ENCODE measurements around the gene ALKBH4. TPM values are rescaled to one million over a fixed set of nuclear protein-coding genes. Genes with fewer than 3 reads are reported as not detected.

Gene ALKBH4
- total and polyA plus RNA-seq, 10 of the 15 experiments (the other 5 are each of a cell fraction or from before 2014, with no cell fraction given), result 4.1 to 16.9 (median 11.3) TPM

Small RNAs within 50 kb of the gene (microRNA-seq; reads per million reads assigned to microRNA genes)
- gene MIR4467 (1.7 reads per million), gene MIR5090 (2.8 reads per million, percentile 13 among the genes with 10 or more reads in this experiment)

Other genes with a start within 250 kb of the ALKBH4 start
Only the 7 nearest of the 14 such genes appear.
- gene PRKRIP1, start 68.5 kb downstream of the ALKBH4 start, total RNA-seq (2014; rRNA removed), result 26.4 and 27.8 TPM in 2 replicates
- gene PRKRIP1, start 68.5 kb downstream of the ALKBH4 start, total RNA-seq (2014; rRNA removed; fragmentation: Illumina TruSeq; extraction: Trizol), result 21.0 and 21.2 TPM in 2 replicates
- 25.1 and 32.4 TPM in 2 replicates for gene PRKRIP1, start 68.5 kb downstream of the ALKBH4 start, total RNA-seq (2021)
- gene PRKRIP1, start 68.5 kb downstream of the ALKBH4 start, polyA plus RNA-seq (2011; rRNA removed), result 21.3 and 23.3 TPM in 2 replicates
- gene PRKRIP1, start 68.5 kb downstream of the ALKBH4 start, polyA plus RNA-seq (2014; fragmentation: Illumina TruSeq; extraction: Trizol), result 12.7 and 17.7 TPM in 2 replicates
- gene PRKRIP1, start 68.5 kb downstream of the ALKBH4 start, polyA plus RNA-seq (2014; fragmentation: Nextera tagmentation; extraction: Ambion mirVana), result 10 to 100 TPM; 17.0 to 18.3 TPM
- 38.3 and 43.9 TPM in 2 replicates for gene PRKRIP1, start 68.5 kb downstream of the ALKBH4 start, polyA plus RNA-seq (2014; rRNA removed)
- 10 to 100 TPM; 31.6 to 38.4 TPM for gene PRKRIP1, start 68.5 kb downstream of the ALKBH4 start, polyA plus RNA-seq (2016; fragmentation: Nextera tagmentation; extraction: Ambion mirVana)
- gene ORAI2, start 31.3 kb downstream of the ALKBH4 start, total RNA-seq (2014; rRNA removed), result 47.4 and 57.8 TPM in 2 replicates
- gene ORAI2, start 31.3 kb downstream of the ALKBH4 start, total RNA-seq (2014; rRNA removed; fragmentation: Illumina TruSeq; extraction: Trizol), result 18.8 and 19.7 TPM in 2 replicates
- gene ORAI2, start 31.3 kb downstream of the ALKBH4 start, total RNA-seq (2021), result 76.0 and 76.2 TPM in 2 replicates
- gene ORAI2, start 31.3 kb downstream of the ALKBH4 start, polyA plus RNA-seq (2011; rRNA removed), result 19.8 and 35.9 TPM in 2 replicates
- gene ORAI2, start 31.3 kb downstream of the ALKBH4 start, polyA plus RNA-seq (2014; fragmentation: Illumina TruSeq; extraction: Trizol), result 6.7 and 18.0 TPM in 2 replicates
- gene ORAI2, start 31.3 kb downstream of the ALKBH4 start, polyA plus RNA-seq (2014; fragmentation: Nextera tagmentation; extraction: Ambion mirVana), result 1 to 10 TPM; 5.8 to 8.0 TPM
- gene ORAI2, start 31.3 kb downstream of the ALKBH4 start, polyA plus RNA-seq (2014; rRNA removed), result 72.6 and 75.6 TPM in 2 replicates
- 100 to 1,000 TPM in 1 of 2 experiments, 10 to 100 TPM in 1; 85.0 to 111 TPM for gene ORAI2, start 31.3 kb downstream of the ALKBH4 start, polyA plus RNA-seq (2016; fragmentation: Nextera tagmentation; extraction: Ambion mirVana)
- gene LRWD1, start 121 bp upstream of the ALKBH4 start, total RNA-seq (2014; rRNA removed), result 22.1 and 26.3 TPM in 2 replicates
- 21.5 and 26.0 TPM in 2 replicates for gene LRWD1, start 121 bp upstream of the ALKBH4 start, total RNA-seq (2014; rRNA removed; fragmentation: Illumina TruSeq; extraction: Trizol)
- gene LRWD1, start 121 bp upstream of the ALKBH4 start, total RNA-seq (2021), result 52.3 and 53.3 TPM in 2 replicates
- 10.3 and 22.4 TPM in 2 replicates for gene LRWD1, start 121 bp upstream of the ALKBH4 start, polyA plus RNA-seq (2011; rRNA removed)
- 6.1 and 18.2 TPM in 2 replicates for gene LRWD1, start 121 bp upstream of the ALKBH4 start, polyA plus RNA-seq (2014; fragmentation: Illumina TruSeq; extraction: Trizol)
- gene LRWD1, start 121 bp upstream of the ALKBH4 start, polyA plus RNA-seq (2014; fragmentation: Nextera tagmentation; extraction: Ambion mirVana), result 1 to 10 TPM in 1 of 2 experiments, under 1 TPM in 1; 0.40 to 2.0 TPM
- 64.4 and 72.4 TPM in 2 replicates for gene LRWD1, start 121 bp upstream of the ALKBH4 start, polyA plus RNA-seq (2014; rRNA removed)
- 10 to 100 TPM; 54.8 to 57.1 TPM for gene LRWD1, start 121 bp upstream of the ALKBH4 start, polyA plus RNA-seq (2016; fragmentation: Nextera tagmentation; extraction: Ambion mirVana)
- 66.3 and 73.5 TPM in 2 replicates for gene POLR2J, start 14.1 kb upstream of the ALKBH4 start, total RNA-seq (2014; rRNA removed)
- gene POLR2J, start 14.1 kb upstream of the ALKBH4 start, total RNA-seq (2014; rRNA removed; fragmentation: Illumina TruSeq; extraction: Trizol), result 73.8 and 78.0 TPM in 2 replicates
- 47.8 and 49.2 TPM in 2 replicates for gene POLR2J, start 14.1 kb upstream of the ALKBH4 start, total RNA-seq (2021)
- 39.8 and 76.8 TPM in 2 replicates for gene POLR2J, start 14.1 kb upstream of the ALKBH4 start, polyA plus RNA-seq (2011; rRNA removed)
- gene POLR2J, start 14.1 kb upstream of the ALKBH4 start, polyA plus RNA-seq (2014; fragmentation: Illumina TruSeq; extraction: Trizol), result 83.8 and 119 TPM in 2 replicates
- gene POLR2J, start 14.1 kb upstream of the ALKBH4 start, polyA plus RNA-seq (2014; fragmentation: Nextera tagmentation; extraction: Ambion mirVana), result 10 to 100 TPM; 16.4 to 43.4 TPM
- 99.6 and 105 TPM in 2 replicates for gene POLR2J, start 14.1 kb upstream of the ALKBH4 start, polyA plus RNA-seq (2014; rRNA removed)
- gene POLR2J, start 14.1 kb upstream of the ALKBH4 start, polyA plus RNA-seq (2016; fragmentation: Nextera tagmentation; extraction: Ambion mirVana), result 100 to 1,000 TPM; 110 to 116 TPM
- 8.1 and 12.1 TPM in 2 replicates for gene RASA4B, start 52.9 kb upstream of the ALKBH4 start, total RNA-seq (2014; rRNA removed)
- gene RASA4B, start 52.9 kb upstream of the ALKBH4 start, total RNA-seq (2014; rRNA removed; fragmentation: Illumina TruSeq; extraction: Trizol), result 5.4 and 5.8 TPM in 2 replicates
- 12.7 and 14.8 TPM in 2 replicates for gene RASA4B, start 52.9 kb upstream of the ALKBH4 start, total RNA-seq (2021)
- gene RASA4B, start 52.9 kb upstream of the ALKBH4 start, polyA plus RNA-seq (2011; rRNA removed), result 2.7 and 5.2 TPM in 2 replicates
- 0.73 and 6.2 TPM in 2 replicates for gene RASA4B, start 52.9 kb upstream of the ALKBH4 start, polyA plus RNA-seq (2014; fragmentation: Illumina TruSeq; extraction: Trizol)
- gene RASA4B, start 52.9 kb upstream of the ALKBH4 start, polyA plus RNA-seq (2014; fragmentation: Nextera tagmentation; extraction: Ambion mirVana), result under 1 TPM; 0.10 to 0.31 TPM
- gene RASA4B, start 52.9 kb upstream of the ALKBH4 start, polyA plus RNA-seq (2014; rRNA removed), result 16.4 and 18.8 TPM in 2 replicates
- 1 to 10 TPM; 6.5 TPM for gene RASA4B, start 52.9 kb upstream of the ALKBH4 start, polyA plus RNA-seq (2016; fragmentation: Nextera tagmentation; extraction: Ambion mirVana)
- 6.2 and 9.9 TPM in 2 replicates for gene UPK3BL2, start 78.8 kb upstream of the ALKBH4 start, total RNA-seq (2014; rRNA removed)
- gene UPK3BL2, start 78.8 kb upstream of the ALKBH4 start, total RNA-seq (2014; rRNA removed; fragmentation: Illumina TruSeq; extraction: Trizol), result 7.1 and 8.2 TPM in 2 replicates
- 11.8 and 16.2 TPM in 2 replicates for gene UPK3BL2, start 78.8 kb upstream of the ALKBH4 start, total RNA-seq (2021)
- 3.3 and 7.6 TPM in 2 replicates for gene UPK3BL2, start 78.8 kb upstream of the ALKBH4 start, polyA plus RNA-seq (2011; rRNA removed)
- gene UPK3BL2, start 78.8 kb upstream of the ALKBH4 start, polyA plus RNA-seq (2014; fragmentation: Illumina TruSeq; extraction: Trizol), result 0.51 and 6.1 TPM in 2 replicates
- under 1 TPM in 1 of 2 experiments, not detected in 1; 0.18 TPM for gene UPK3BL2, start 78.8 kb upstream of the ALKBH4 start, polyA plus RNA-seq (2014; fragmentation: Nextera tagmentation; extraction: Ambion mirVana)
- 25.7 and 30.1 TPM in 2 replicates for gene UPK3BL2, start 78.8 kb upstream of the ALKBH4 start, polyA plus RNA-seq (2014; rRNA removed)
- gene UPK3BL2, start 78.8 kb upstream of the ALKBH4 start, polyA plus RNA-seq (2016; fragmentation: Nextera tagmentation; extraction: Ambion mirVana), result 10 to 100 TPM; 10.4 to 10.7 TPM
- gene SPDYE2, start 86.4 kb upstream of the ALKBH4 start, total RNA-seq (2014; rRNA removed), result not detected in 2 replicates
- not detected in 2 replicates for gene SPDYE2, start 86.4 kb upstream of the ALKBH4 start, total RNA-seq (2014; rRNA removed; fragmentation: Illumina TruSeq; extraction: Trizol)
- not detected in 2 replicates for gene SPDYE2, start 86.4 kb upstream of the ALKBH4 start, total RNA-seq (2021)
- gene SPDYE2, start 86.4 kb upstream of the ALKBH4 start, polyA plus RNA-seq (2011; rRNA removed), result not detected in 2 replicates
- gene SPDYE2, start 86.4 kb upstream of the ALKBH4 start, polyA plus RNA-seq (2014; fragmentation: Illumina TruSeq; extraction: Trizol), result not detected in 2 replicates
- under 1 TPM; 0.16 to 0.19 TPM for gene SPDYE2, start 86.4 kb upstream of the ALKBH4 start, polyA plus RNA-seq (2014; fragmentation: Nextera tagmentation; extraction: Ambion mirVana)
- not detected in 2 replicates for gene SPDYE2, start 86.4 kb upstream of the ALKBH4 start, polyA plus RNA-seq (2014; rRNA removed)
- gene SPDYE2, start 86.4 kb upstream of the ALKBH4 start, polyA plus RNA-seq (2016; fragmentation: Nextera tagmentation; extraction: Ambion mirVana), result 1 to 10 TPM; 4.4 to 6.4 TPM

All from GM12878 (cell line).